Measurements from ENCODE around the gene FRMPD4. TPM values are rescaled to one million over a fixed set of nuclear protein-coding genes. Genes with fewer than 3 reads are reported as not detected.

Gene FRMPD4
- total and polyA plus RNA-seq, 10 of the 15 experiments (the other 5 are each of a cell fraction or from before 2014, with no cell fraction given): not detected

GRCh38 chrX:12693754-12694153 lies 555.5 kb downstream of the FRMPD4 start (continued):
- no peak for TF ChIP-seq RELB (IDR thresholded peaks at IDR 0.05; ENCODE audit: low read depth)
- no peak for TF ChIP-seq RB1 (IDR thresholded peaks at IDR 0.05; ENCODE audit: borderline replicate concordance)
- TF ChIP-seq GATAD2B (conservative IDR thresholded peaks at IDR 0.05; ENCODE audit: low read depth): no peak
- no peak for TF ChIP-seq HCFC1 (IDR thresholded peaks at IDR 0.05; ENCODE audit: low read length)

GRCh38 chrX:12700745-12701144 lies 562.5 kb downstream of the FRMPD4 start:
- H3K9me3 ChIP-seq (replicated peaks; ENCODE audit: control insufficient read depth, insufficient read depth, low read length): no peaks in the 10 kb centered on the region
- no peak for TF ChIP-seq RCOR1 (conservative IDR thresholded peaks at IDR 0.05; ENCODE audit: low read depth, low read length)
- no peak for TF ChIP-seq IRF3 (IDR thresholded peaks at IDR 0.05)
- no peak for TF ChIP-seq ATF2 (IDR thresholded peaks at IDR 0.05; ENCODE audit: low read length)
- TF ChIP-seq CBX3 (IDR thresholded peaks at IDR 0.05; ENCODE audit: borderline replicate concordance, low read depth): no peak
- 22% methylated on average over 4 of the region's 4 CpGs for WGBS (ENCODE audit: insufficient coverage, insufficient replicate concordance, low lambda C conversion rate, missing lambda C conversion rate)
- ChIA-PET CTCF (interaction anchor here (0.7 to 3.6 kb wide), 17 partner anchors 10 to 1169 kb away, joined by 3 to 32 read pairs (median 11); no protein-coding TSS in a partner anchor), SMC1A (ENCODE audit: uncharacterized antibody, unreplicated experiment) (interaction anchor here (0.7 to 3.2 kb wide), 7 partner anchors 9 to 1168 kb away, joined by 3 to 16 read pairs (median 3); no protein-coding TSS in a partner anchor), POLR2A (no interaction called here), RAD21 (ENCODE audit: unreplicated experiment) (interaction anchor here (0.7 to 3.0 kb wide), 3 partner anchors 130 to 1170 kb away, joined by 4 to 12 read pairs (median 5); no protein-coding TSS in a partner anchor)
- no peaks in the 10 kb centered on the region for H3K4me1 ChIP-seq (ENCODE audit: control insufficient read depth, insufficient read depth, low read length)
- no peaks in the 10 kb centered on the region for H3K79me2 ChIP-seq (ENCODE audit: control insufficient read depth, insufficient read depth, low read length)
- H3K4me3 ChIP-seq: no peak overlapping the region
- no peaks in the 10 kb centered on the region for H3K27me3 ChIP-seq (replicated peaks in 1 of 2; ENCODE audit: control insufficient read depth in 2 of 2, insufficient read depth in 2 of 2, low read length in 1 of 2)
- no peaks in the 10 kb centered on the region for H4K20me1 ChIP-seq (ENCODE audit: control insufficient read depth, insufficient read depth)
- H3K9ac ChIP-seq (ENCODE audit: control insufficient read depth, insufficient read depth, low read length): no peak overlapping the region
- H3K36me3 ChIP-seq (ENCODE audit: control insufficient read depth in 2 of 2, insufficient read depth in 2 of 2, low read length in 1 of 2): no peaks in the 10 kb centered on the region
- intact Hi-C loops (cut with micrococcal nuclease; ENCODE audit: unreplicated experiment) (loop anchor here (1.0 to 5.0 kb wide), 7 partner anchors 72 to 1318 kb away; no protein-coding TSS in a partner anchor), in situ Hi-C loops (cut with MboI) (loop anchor here (5.0 kb wide), 1 partner anchor 202 kb away; no protein-coding TSS in a partner anchor)
- ATAC-seq: no peak
- H3K27ac ChIP-seq (ENCODE audit: control insufficient read depth, insufficient read depth): no peak overlapping the region
- no TSS peak for BruUV-seq (replicated peaks)
- no peak overlapping the region for H3K4me2 ChIP-seq (ENCODE audit: control insufficient read depth, insufficient read depth)
- no peak for FAIRE-seq
- no peak overlapping the region for H2AFZ ChIP-seq (ENCODE audit: control insufficient read depth, low read depth, low read length)
- DNase-seq (ENCODE audit: low read depth, low spot score): no peak

All from GM12878 (cell line).